Mucosa of descending colon (tissue), 3 donors: ENCODE data around the gene BCL2. TPM values are rescaled to one million over a fixed set of nuclear protein-coding genes. Genes with fewer than 3 reads are reported as not detected.
"Not testable (repeated sequence)": the region's sequence is repeated elsewhere in the genome, so short reads cannot be mapped to it uniquely, and the experiment has no call there.

Experiments
- ATAC-seq: fragments of 200-7000 bp; cut with Tn5 transposase; one replicate; pipeline ENCODE4 v1.9.1; 2020; ENCODE audit warnings: mild to moderate bottlenecking, moderate library complexity
- DNase-seq, 3 donors: peaks; one replicate each; pipeline ENCODE4 v3.0.0-alpha.2; 2020
- H3K36me3 ChIP-seq: fragments of 200-600 bp; one replicate; pipeline ENCODE4 v1.8.0; 2021; ENCODE audit warnings: low read depth, mild to moderate bottlenecking
- H3K4me1 ChIP-seq: fragments of 200-600 bp; one replicate; pipeline ENCODE4 v1.8.0; 2021; ENCODE audit warnings: low read depth, mild to moderate bottlenecking
- H3K4me3 ChIP-seq: fragments of 200-600 bp; one replicate; pipeline ENCODE4 v1.8.0; 2021; ENCODE audit warnings: mild to moderate bottlenecking
- H3K9me3 ChIP-seq: fragments of 200-600 bp; one replicate; pipeline ENCODE4 v1.8.0; 2021; ENCODE audit warnings: mild to moderate bottlenecking
- intact Hi-C, 2 donors: fragments of 100-400 bp; cut with DNase I in 1 of 2; cut with micrococcal nuclease in 1 of 2; formaldehyde crosslinking; loops; one replicate each; pipeline versions ENCODE4 v1.11.0 to v1.11.1; 2022; cut with DNase I, micrococcal nuclease
- total RNA-seq, 3 donors: library from RNA; stranded (reverse); fragmentation: NEBNext Ultra II Directional in 2 of 3; extraction: Animal tissue kit (Norgen Biotek cat#: 25700) in 2 of 3; gene quantifications; one replicate each; pipeline versions ENCODE4 v1.2.1 to v1.2.4, GENCODE V29; 2021 to 2023
- TF ChIP-seq, protein P1 (sequence below): fragments of 200-600 bp; IDR thresholded peaks from one replicate; pipeline ENCODE4 v1.8.0; 2022; ENCODE audit warnings: antibody characterized with exemption, mild to moderate bottlenecking
- donor health status: DM: no; HTN: no; CAD: no; lungs with moderate emphysema.
- donor health status: DM: no; HTN: no; CAD: no.
- donor health status: DM: no; HTN: yes; CAD: no.

BCL2 gene
- total RNA-seq, 3 donors from 2014 or later = 17.7 to 25.7 (median 20.5) TPM

DNA sequence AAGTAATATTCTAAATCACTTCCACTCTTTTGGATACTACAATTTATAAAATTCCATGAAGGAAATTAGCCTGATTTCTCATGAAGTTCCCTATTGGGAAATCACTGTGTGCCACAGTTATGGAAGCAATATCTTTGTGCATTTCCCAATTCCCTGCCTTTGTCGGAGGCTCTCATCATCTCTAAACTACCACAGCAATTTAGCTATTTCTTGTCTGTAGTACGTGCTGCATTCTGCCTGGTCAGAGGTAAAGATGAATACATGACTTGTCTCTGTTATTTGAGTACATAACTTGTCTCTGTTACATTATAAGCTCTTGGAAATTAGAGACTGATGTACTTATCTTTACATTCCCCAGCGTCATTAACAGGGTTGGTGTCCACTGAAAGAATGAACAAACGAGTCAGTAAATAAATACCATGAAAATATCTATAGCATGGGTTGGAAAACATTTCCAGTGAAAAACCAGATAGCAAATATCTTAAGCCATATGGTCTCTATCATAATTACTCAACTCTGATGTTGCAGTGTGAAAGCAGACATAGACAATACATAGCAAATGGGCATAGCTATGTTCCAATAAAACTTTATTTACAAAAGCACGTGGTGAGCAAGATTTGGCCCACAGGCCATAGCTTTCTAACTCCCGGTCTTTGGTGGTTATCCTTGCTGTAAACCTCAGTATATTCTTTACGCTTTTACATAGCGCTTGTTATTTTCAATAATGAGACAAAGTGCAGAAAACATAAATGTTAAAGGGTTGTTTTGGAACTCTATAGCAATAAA lies 78.8 kb downstream of the BCL2 start:
- peaks cover 13% of the 10 kb centered on the region for H3K4me1 ChIP-seq
- no peaks in the 10 kb centered on the region for H3K9me3 ChIP-seq
- ATAC-seq = no peak
- TF ChIP-seq, protein P1, sequence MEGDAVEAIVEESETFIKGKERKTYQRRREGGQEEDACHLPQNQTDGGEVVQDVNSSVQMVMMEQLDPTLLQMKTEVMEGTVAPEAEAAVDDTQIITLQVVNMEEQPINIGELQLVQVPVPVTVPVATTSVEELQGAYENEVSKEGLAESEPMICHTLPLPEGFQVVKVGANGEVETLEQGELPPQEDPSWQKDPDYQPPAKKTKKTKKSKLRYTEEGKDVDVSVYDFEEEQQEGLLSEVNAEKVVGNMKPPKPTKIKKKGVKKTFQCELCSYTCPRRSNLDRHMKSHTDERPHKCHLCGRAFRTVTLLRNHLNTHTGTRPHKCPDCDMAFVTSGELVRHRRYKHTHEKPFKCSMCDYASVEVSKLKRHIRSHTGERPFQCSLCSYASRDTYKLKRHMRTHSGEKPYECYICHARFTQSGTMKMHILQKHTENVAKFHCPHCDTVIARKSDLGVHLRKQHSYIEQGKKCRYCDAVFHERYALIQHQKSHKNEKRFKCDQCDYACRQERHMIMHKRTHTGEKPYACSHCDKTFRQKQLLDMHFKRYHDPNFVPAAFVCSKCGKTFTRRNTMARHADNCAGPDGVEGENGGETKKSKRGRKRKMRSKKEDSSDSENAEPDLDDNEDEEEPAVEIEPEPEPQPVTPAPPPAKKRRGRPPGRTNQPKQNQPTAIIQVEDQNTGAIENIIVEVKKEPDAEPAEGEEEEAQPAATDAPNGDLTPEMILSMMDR = no peak
- H3K36me3 ChIP-seq = no peaks in the 10 kb centered on the region
- no peak for DNase-seq
- intact Hi-C loops = loop anchor here in 1 of 2 donors (10.0 kb wide), 1 partner anchor 74 kb away; the partner anchor contains the start of gene BCL2
- H3K4me3 ChIP-seq = no peak overlapping the region

DNA sequence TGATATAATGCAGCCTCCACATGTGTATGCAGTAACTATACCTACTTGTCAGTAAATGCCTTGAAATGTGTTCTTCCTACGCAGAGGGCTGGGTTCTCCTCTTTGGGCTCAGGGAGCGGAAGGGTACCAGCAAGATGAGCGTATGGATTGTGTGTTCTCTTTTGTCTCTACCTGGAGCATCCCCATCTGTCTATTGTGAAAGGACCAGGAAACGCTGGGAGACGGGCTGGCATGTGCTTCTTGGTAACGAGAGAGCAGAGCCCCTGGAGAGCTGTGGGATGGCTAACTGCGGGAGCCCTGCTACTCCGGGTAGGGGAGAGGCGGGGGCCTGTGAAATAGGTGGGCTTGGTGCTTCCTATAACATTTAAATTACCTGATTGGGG lies 80.9 kb downstream of the BCL2 start:
- Histone ChIP-seq H3K9me3 (no peaks in the 10 kb centered on the region), H3K4me3 (no peak overlapping the region), H3K4me1 (peaks cover 13% of the 10 kb centered on the region), H3K36me3 (no peaks in the 10 kb centered on the region)
- intact Hi-C loops = no loop called here
- DNase-seq = no peak
- no peak for ATAC-seq
- TF ChIP-seq, protein P1 = no peak

DNA sequence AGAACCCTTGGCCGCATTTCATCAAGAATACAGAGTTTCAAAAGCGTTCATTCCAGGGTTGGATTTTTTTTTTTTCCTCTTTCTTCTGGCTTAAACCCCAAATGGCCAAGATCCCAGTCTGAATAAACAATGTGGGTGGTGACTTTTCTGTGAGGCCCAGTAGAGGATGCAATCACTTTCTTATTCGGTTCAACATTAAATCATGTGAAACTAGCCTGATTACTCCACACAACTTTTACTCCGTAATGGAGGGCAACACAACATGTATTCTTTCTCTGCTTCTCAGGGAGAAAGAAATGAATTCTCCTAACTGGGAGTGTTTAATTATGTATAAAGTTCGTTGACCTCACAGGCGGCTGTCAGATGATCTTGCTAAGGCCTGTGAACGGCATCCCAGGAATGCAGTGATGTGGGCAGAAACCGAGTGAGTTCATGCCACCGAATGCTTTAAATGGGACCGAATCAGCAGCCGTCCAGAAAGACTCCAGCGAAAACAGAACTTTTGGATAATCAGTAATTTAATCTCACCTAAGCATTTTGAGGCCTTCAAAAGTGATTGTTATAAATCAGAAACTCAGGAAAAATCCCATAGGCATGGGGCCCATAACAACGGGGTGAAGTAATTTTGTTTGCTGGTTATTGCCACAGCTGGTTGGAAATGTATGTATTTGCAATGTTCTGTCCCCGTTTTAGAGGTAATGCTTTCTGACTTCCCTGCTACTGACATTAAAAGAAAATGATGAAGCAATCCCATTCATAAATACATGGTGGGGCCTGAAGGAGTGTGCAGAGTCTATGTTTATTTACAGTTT lies 81.5 kb downstream of the BCL2 start:
- H3K4me1 ChIP-seq = peaks cover 13% of the 10 kb centered on the region
- H3K4me3 ChIP-seq = no peak overlapping the region
- TF ChIP-seq, protein P1 = no peak
- no peak for DNase-seq
- intact Hi-C loops = no loop called here
- ATAC-seq = peak; percentile 48
- no peaks in the 10 kb centered on the region for H3K36me3 ChIP-seq
- H3K9me3 ChIP-seq = no peaks in the 10 kb centered on the region

DNA sequence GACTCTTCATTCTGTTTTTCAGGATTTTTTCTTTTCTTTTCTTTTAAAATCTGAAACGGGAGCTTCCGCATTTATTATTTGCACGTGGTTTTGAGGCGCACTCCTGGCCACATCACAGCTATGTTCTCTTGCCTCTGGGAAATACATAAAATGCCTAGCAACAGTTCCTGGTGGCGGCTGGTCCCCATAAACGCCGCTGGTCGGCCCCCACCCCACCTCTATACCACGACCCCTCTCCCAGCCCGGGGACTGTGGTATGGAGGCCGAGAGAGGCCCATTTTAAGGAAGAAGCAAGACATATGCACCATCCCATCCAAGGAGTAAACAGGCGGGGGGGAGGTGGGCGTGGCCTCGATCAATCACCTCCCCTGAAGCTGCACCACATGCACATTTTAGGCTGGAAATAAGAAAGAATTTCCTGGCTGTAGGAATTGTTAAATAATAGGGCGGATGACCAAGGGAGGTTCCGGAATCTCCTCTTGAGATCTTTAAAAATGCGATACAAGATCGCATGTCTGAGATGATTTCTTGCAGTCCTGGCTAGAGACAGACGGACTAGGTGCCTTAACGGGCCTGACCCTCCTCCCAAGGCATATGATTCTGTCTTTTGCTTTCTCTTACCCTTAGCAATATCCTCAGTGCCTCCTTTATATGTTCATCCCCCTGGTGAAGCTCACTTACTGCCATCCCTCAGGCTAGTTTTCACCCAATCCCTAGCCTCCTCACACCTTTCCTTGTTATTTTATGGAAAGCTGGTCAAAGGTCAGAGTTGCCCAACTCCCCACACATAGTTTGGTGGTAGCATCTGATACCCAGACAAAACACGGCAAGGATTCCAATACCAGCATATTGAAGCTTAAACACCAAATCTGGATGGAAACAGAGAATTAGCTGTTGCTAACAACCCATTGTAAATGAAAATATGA lies 82.4 kb downstream of the BCL2 start:
- TF ChIP-seq, protein P1 = no peak
- ATAC-seq (peak; percentile 55), DNase-seq (peak in 1 of 3 donors; percentile 56)
- Histone ChIP-seq H3K9me3 (no peaks in the 10 kb centered on the region), H3K36me3 (no peaks in the 10 kb centered on the region), H3K4me1 (peaks cover 19% of the 10 kb centered on the region), H3K4me3 (no peak overlapping the region)
- intact Hi-C loops = no loop called here

DNA sequence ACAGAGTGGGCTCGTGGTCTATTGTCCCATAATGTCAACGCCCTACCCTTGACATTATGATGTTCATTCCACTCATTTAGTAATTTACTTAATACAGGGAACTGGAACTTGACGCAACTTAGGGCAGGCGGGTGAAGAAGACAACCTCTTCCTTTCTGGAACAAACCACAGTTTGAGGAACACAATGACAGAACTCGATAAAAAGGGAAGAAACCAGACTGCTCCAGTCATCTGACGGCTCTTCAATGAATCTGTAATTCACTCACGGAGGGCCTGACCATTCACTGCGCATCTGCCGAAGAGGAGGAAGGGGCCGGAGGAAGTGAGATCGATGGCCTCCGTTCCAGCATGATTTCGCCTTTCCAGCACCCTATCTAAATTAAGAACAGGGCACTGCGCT lies 83.2 kb downstream of the BCL2 start:
- TF ChIP-seq, protein P1 = no peak
- H3K4me3 ChIP-seq = no peak overlapping the region
- no peaks in the 10 kb centered on the region for H3K9me3 ChIP-seq
- peaks cover 19% of the 10 kb centered on the region for H3K4me1 ChIP-seq
- DNase-seq (no peak), ATAC-seq (peak; percentile 29)
- H3K36me3 ChIP-seq = no peaks in the 10 kb centered on the region
- intact Hi-C loops = no loop called here

DNA sequence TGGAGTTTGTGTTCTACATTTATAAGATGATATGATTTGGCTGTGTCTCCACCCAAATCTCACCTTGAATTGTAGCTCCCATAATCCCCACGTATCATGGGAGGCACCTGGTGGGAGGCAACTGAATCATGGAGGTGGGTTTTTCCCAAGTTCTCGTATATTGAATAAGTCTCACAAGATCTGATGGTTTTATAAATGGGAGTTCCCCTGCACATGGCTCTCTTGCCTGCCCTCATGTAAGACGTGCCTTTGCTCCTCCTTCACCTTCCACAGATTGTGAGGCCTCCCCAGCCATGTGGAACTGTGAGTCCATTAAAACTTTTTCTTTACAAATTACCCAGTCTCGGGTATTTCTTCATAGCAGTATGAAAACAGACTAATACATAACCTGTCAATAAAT lies 83.6 kb downstream of the BCL2 start:
- H3K4me1 ChIP-seq = peaks cover 19% of the 10 kb centered on the region
- intact Hi-C loops, DNase-seq, H3K9me3 ChIP-seq, ATAC-seq, H3K36me3 ChIP-seq, H3K4me3 ChIP-seq: not testable (repeated sequence)
